NCI-H748 treated with DMSO at 0.1 percent for 48 hours (cell line): ENCODE results near the gene NPSR1.
A peak's percentile ranks its signal among the peaks of the same experiment; 100 is the strongest.
"Not testable (repeated sequence)": the region's sequence is repeated elsewhere in the genome, so short reads cannot be mapped to it uniquely, and the experiment has no call there.

Experiments
- DNase-seq: peaks from one replicate; lab custom pipeline; 2025; lab: John Stamatoyannopoulos, UW

Gene NPSR1

DNA sequence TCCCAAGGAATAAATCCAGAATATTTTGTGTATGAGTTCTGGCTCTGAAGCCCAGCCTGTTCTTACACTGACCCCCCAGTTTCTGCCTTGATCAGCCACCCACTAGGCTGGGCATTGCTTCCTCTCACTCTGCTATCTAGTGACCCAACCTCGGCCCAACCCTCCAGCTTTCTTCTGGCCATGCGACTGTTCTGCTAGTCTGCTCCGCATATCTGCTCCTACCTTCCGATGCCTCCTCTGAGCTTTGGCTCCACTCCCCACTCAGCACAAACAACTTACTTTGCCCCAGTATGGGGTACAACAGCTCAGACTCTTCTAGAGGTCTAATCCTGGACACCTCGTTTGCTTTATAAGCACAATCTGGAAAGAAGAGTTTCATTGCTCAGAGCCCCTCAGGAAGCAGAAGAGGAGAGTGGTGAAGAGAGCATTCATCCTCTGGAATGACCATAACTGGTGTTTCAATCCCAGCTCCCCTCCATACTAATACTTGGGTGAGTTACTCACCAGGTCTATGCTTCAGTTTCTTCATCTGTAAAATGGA is 99.6 kb downstream of the NPSR1 start:
- DNase-seq = no peak

DNA sequence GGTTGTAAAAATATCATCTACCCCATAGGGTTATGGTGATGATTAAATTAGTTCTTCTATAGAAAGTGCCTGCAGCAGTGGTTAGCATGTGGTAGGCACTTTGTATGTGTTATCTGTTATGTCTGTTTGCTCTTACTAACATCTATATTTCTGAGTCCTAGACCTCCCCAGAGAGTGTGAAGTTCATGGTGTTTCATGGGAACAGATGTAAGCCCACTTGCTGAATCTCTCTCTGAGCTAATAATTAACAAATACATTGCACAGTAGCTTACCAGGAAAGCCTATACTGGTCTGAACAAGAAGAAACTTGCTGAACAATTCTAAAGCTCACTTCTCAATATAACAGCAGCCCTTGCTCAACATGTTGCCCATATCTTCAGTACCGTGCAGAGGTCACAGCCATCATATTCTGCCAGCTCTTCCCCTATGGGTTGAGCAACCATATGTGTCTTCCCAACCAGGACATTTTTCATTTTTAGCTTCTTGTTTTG is 100.1 kb downstream of the NPSR1 start:
- no peak for DNase-seq

- peak; percentile 21 for DNase-seq
Measured at GRCh38 chr7:34759477-34760125, 101.6 kb downstream of the NPSR1 start.

DNA sequence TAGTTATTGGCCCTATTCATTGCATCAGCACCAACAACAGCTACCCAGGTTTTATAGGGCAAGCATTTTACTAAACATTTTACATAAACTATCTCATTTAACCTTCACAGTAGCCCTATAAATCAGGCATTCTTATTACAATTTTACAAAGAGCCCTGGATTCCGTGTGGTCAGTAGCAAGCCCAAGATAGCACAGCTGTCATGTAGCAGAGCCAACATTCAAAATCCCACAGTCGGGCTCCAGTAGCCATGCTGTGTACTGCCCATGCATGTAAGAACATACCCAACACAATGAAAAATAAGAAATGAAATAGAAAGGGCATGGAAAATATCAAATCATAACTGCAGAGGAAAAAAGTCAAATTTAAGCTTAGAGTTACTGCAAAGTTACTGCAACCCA is 102.3 kb downstream of the NPSR1 start:
- DNase-seq = no peak

DNA sequence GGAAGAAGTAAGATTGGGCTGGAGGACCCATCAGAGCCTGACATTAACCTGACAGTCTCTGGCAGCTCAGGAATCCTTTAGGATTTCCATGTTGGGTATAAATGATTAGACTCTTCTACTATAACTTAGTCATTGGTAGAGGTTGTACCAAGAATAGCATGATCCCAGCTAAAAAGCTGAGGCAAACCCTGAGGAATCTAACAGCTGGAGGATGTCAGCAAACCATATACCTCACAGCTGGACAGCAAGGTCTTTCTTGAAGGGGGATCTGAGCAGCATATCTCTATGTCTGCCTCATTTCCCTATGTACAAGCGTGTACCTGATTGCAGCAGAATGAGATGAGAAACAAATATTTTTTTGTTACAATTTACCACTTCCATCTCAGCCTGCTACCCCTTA is 103.2 kb downstream of the NPSR1 start:
- DNase-seq = no peak

DNA sequence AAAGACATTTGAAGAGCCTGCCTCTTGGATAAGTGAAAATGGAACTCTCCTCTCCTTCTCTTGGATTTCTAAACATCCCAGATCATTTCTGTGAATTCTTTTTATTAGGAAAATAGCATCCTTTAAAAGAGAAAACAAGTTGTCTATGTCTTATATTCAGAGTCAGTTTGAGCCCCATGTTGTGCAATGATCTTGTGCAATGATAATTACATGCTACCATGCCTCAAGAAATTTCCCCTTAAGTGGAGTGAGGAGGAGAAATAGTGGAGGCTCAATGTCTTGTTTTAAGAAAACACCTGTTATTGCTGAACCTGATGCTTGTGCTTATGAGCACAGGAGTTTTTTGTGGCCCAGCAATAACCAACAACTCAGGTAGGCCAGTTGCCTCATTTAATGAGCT is 103.6 kb downstream of the NPSR1 start:
- DNase-seq = no peak

DNA sequence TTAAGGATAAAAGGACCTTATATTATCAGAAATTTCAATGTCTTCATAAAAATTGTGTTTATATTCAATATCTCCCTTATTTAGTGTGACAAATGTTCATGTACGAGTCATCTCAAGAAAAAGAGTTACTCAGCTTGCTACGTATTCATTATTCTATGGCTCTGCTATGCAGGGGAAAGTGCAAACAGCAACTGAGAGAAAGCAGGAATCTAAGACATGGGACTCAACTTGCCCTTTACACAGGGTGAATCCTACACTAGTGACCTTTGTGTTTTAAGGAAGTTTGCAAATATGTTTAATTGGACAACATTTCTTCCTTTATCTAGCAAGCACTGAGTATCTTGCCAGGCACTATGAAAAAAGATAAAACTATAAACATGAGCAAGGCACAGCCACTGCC is 104.7 kb downstream of the NPSR1 start:
- DNase-seq = no peak

DNA sequence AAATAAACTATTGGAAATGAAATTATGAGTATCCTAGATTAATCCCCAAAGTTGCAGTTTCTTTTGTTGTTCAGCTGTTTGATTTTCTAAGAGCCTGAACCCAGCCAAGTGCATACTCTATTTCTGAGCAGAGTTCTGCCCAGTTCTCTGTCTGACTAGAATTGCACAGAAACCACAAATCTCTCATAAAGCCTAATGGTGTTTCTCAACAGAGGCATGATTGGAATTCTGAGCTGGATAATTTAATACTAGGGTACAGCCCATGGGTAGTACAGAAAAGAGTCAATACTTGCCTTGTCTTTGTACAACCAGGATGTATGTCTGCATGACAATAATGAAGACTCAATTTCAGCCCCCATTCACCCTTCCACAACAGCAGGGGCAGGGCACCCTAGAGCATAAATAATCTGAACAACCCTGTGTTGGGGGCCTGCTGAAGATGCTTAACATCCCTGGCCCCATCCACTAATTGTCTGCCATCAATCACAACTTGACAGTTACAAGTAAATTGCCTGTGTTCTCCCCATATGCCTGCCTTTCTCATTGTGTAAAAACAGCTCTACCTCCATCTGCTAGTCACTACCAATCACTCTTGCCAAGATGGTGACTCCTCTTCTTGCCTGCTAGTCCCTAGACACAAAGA is 114.4 kb downstream of the NPSR1 start:
- no peak for DNase-seq

- DNase-seq = no peak
Measured at GRCh38 chr7:34776748-34777358, 118.8 kb downstream of the NPSR1 start.

DNA sequence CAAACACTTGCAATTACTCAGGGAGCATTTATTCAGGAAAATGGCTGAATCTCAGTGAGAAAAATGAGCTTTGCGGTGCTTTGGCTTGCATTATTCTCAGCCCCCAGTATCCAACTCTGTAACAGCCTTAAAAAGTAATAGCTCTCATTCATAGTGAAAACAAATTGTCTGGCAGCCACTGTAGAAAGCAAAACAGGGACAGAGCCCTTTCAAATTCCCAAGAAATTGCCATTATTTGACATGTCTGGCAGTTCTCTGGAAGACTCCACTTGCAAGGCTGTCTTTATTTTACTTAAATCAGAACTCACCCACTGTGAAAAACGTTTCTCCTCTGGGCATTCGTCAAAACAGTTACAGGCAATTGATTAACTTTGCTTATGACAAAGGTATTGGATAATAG is 122.5 kb downstream of the NPSR1 start:
- DNase-seq = no peak

GRCh38 chr7:34787586-34787985 is 129.6 kb downstream of the NPSR1 start:
- no peak for DNase-seq

DNA sequence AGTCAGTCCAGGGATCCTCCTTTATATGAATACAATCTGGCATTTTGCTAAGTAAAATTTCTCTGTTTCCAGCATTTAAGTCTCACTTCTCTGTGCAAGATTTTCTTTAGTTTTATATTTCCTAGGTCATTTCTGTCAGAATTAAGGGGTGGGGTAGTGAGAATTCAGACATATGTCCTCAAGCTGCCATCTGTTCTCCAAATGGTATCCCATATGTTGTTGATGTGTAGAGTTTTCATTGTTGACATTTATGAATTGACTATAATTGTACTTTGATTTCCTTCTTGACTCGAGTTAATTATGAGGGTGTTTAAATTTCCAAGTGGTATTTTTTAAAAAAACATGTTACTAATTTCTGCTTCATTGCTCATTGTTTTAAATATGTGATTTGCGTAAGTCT is 148.8 kb downstream of the NPSR1 start:
- no peak for DNase-seq

GRCh38 chr7:34807548-34808340 is 149.7 kb downstream of the NPSR1 start:
- DNase-seq = no peak

GRCh38 chr7:34814203-34814842 is 156.3 kb downstream of the NPSR1 start:
- not testable (repeated sequence) for DNase-seq

- no peak for DNase-seq
Measured at GRCh38 chr7:34821932-34822558, 164.0 kb downstream of the NPSR1 start.

DNA sequence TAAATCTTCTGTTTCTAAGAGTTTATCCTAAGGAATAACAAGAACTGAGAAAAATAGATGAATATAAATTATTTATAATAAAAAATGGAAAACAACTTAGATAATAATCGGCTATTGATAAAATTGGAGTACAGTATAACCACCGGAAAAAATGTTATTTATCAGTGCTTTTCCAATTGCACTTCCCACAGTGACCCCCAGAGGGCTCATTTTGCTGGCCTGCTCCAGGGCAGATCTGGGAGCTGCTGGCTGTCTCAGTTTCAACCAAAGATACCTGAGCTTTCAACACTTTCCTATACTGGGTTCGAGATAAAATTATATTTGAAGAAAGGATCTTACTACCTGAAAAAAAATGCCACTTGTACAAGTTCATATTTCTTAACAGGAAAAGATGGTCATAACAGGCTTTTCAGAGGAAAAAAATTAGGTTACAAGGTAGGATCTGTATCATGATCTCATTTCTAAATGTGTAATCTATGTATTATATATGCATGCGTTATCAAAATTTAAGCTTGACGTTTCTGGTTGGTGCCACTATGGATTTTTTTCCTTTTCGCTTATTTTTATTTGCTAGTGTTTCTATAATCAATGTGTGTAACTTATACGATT is 165.7 kb downstream of the NPSR1 start:
- DNase-seq = peak; percentile 23

DNA sequence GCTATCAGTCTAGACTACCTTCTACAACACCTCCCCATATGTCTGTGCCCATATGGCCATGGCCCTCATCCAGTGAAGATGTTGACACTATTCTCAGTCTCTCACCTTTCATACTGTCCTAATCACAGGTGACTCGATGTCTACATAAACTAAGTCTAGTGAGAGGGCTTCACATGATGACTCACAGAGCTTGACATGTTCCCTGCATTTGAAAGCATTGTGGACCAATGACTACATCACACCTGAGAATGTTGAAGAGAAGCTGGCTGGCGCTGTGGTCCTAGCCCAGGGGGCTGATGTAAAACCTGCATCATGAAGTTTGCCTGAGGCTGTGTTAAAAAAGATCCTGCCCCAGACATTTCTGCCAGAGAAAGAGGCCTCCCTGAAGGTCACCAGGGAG is 167.2 kb downstream of the NPSR1 start:
- DNase-seq = no peak

GRCh38 chr7:34830390-34830789 is 172.4 kb downstream of the NPSR1 start:
- DNase-seq = no peak

DNA sequence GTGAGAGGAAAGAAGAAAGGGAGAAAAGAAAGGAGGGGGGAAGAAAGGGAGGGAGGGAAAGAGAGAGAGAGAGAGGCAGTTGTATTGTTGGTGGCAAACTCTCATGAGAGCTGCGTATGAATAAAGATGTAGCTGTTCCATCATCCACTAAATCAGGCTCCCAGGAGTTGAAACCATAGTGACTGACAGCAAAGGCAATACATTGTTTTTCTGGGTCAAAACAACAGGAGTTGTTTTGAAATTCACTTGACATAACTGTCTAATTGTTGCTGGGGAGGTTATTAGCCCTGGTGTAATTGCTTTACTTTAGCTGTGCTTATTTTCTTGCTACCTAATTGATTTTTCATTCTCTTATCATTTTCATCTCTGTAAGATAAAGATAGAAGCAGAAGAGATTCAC is 173.4 kb downstream of the NPSR1 start:
- no peak for DNase-seq

DNA sequence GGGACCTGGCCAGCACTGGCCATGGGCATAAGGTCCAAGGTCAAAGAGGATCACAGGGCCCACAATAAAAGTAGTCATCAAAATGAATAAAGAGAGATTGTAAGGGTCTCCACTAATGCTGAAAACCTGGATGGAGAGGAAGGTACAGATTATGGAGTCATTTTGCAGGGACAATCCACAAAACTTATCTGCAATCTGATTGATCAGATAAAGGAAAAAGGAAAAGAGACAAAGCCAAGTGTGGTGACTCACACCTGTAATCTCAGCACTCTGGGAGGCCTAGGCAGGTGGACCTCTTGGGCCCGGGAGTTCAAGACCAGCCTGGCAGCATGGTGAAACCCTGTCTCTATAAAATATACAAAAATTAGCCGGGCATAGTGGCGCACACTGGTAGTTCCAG is 174.0 kb downstream of the NPSR1 start:
- no peak for DNase-seq
